GM18498 (cell line): ENCODE measurements around the gene NPHS1.
A peak's percentile ranks its signal among the peaks of the same experiment; 100 is the strongest.
"Not testable (repeated sequence)": the region's sequence is repeated elsewhere in the genome, so short reads cannot be mapped to it uniquely, and the experiment has no call there.

ENCODE experiments used
- ATAC-seq: cut with Tn5 transposase; IDR thresholded peaks from one replicate; pipeline ENCODE4 v1.9.1; 2021; ENCODE audit warnings: mild to moderate bottlenecking, moderate library complexity; ENCODE audit not compliant: unreplicated experiment

NPHS1 gene, protein sequence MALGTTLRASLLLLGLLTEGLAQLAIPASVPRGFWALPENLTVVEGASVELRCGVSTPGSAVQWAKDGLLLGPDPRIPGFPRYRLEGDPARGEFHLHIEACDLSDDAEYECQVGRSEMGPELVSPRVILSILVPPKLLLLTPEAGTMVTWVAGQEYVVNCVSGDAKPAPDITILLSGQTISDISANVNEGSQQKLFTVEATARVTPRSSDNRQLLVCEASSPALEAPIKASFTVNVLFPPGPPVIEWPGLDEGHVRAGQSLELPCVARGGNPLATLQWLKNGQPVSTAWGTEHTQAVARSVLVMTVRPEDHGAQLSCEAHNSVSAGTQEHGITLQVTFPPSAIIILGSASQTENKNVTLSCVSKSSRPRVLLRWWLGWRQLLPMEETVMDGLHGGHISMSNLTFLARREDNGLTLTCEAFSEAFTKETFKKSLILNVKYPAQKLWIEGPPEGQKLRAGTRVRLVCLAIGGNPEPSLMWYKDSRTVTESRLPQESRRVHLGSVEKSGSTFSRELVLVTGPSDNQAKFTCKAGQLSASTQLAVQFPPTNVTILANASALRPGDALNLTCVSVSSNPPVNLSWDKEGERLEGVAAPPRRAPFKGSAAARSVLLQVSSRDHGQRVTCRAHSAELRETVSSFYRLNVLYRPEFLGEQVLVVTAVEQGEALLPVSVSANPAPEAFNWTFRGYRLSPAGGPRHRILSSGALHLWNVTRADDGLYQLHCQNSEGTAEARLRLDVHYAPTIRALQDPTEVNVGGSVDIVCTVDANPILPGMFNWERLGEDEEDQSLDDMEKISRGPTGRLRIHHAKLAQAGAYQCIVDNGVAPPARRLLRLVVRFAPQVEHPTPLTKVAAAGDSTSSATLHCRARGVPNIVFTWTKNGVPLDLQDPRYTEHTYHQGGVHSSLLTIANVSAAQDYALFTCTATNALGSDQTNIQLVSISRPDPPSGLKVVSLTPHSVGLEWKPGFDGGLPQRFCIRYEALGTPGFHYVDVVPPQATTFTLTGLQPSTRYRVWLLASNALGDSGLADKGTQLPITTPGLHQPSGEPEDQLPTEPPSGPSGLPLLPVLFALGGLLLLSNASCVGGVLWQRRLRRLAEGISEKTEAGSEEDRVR (N-terminal part only)

GRCh38 chr19:35852029-35852780 lies at the start of gene NPHS1:
Gene NPHS1, minus strand, starts transcription at chr19:35852504. Its CDS starts 667 bp downstream, at chr19:35851837.
- ATAC-seq: no peak

DNA sequence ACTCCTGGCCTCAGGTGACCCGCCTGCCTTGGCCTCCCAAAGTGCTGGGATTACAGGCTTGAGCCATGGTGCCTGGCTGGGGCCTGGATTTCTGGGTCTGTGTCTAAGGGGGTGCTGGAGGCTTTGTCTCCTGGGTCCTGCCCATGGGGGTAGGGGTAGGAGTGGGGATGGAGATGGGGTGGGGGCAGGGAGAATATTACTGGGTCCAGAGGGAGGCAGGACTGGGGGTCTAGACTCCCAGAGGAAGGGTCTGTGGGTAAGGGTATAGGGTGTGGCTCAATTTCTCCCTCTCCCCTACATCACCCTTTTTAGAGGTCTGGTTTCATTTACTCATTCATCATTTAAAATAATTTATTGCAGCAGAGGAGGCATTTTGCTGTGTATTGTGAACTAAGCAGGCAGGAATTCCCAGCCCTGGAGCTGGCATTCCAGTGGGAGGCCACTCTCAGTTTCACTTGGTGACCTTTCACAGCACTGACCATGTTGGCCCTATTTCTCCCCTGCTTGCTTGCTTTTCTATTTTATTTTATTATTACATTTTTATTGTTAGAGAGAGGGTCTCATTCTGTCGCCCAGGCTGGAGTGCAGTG lies 48.8 kb upstream of the NPHS1 start:
- ATAC-seq: no peak

GRCh38 chr19:35899547-35900214 lies 47.4 kb upstream of the NPHS1 start:
- peak; percentile 39 for ATAC-seq

GRCh38 chr19:35898499-35898809 lies 46.1 kb upstream of the NPHS1 start:
- ATAC-seq: no peak

DNA sequence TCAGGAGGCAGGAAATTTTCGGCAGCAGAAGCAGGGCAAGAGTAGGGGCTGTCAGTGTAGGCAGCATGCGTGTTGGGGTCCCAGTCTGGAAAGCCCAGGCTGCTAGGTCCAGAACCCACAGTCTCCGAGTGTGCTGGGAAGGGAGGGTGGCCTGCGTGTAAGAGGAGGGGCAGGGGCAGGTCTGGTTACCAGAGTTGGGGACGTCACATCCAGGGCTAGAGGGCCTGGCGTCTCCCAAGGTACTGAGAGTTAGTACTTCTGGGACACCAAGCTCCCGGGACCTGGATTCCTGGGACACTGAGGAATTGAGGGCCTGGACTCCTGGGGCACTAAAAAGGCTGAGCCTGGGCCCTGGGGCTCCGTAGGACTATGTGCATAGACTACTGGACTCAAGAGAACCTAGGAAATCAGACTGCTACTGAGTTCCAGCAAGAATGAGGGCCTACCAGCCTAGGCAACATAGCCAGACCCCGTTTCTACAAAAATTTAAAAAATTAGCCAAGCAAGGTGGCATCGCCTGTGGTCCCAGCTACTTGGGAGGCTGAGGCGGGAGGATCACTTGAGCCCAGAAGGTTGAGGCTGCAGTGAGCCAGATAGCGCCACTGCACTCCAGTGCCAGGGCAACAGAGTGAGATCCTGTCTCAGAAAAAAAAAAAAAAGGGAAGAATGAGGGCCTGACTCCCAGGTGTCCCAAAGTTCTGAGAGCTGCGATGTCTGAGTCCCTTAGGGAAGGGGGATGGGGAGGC lies 45.6 kb upstream of the NPHS1 start:
- no peak for ATAC-seq

DNA sequence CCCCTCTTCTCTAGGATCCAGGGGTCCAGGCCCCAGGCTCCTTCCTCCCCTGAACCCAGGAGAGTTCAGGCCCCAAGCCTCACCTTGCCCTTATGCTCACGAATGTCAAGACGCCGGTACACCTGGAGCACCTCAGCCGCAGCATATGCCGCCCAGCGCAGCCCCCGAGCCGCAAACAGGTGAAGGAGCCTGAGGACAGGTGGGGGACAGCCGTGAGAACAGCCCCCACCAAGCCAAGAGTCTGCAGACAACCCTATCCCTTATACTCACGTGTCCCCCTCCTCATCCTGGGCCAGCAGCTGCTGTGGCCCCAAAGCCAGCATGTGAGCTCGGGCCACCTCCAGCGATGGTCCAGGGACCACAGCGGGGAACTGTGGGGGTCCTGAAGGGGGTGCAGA lies 44.3 kb upstream of the NPHS1 start:
- no peak for ATAC-seq

DNA sequence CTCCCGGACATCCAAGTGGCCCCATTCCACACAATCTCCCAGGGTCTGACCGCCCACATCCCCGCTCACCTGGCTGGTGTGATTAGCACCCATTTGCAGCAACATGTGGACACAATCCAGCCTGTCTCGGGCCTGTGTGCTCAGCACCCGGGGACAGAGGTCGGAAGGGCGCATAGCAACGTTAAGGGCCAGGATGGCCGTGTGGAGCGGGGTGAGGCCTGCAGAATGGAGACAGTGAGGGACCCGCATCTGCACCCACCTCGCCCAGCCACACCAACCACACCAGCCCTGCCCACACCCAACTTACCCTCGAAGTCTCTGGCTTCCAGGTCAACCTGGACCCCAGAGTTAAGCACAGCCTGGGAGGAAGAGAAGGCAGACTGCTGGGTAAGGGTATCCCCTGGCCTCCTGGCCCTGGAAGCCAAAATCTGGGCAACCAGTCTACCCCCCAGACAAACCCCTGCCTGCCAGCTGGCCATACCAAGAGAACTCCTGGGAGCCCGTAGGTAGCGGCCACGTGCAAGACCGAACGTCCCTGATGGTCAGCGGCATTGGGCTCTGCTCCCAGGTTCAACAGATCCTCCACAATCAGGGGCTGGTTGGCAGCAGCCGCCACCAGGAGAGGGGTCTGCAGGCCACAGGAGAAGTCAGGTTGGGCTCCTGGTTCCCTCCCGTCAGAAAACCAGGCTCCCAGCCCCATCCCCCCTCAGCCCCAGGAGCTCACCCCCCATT lies 43.8 kb upstream of the NPHS1 start:
- ATAC-seq: no peak

GRCh38 chr19:35894342-35894741 lies 42.0 kb upstream of the NPHS1 start:
- ATAC-seq: no peak

GRCh38 chr19:35891819-35892218 lies 39.5 kb upstream of the NPHS1 start:
- ATAC-seq: not testable (repeated sequence)

DNA sequence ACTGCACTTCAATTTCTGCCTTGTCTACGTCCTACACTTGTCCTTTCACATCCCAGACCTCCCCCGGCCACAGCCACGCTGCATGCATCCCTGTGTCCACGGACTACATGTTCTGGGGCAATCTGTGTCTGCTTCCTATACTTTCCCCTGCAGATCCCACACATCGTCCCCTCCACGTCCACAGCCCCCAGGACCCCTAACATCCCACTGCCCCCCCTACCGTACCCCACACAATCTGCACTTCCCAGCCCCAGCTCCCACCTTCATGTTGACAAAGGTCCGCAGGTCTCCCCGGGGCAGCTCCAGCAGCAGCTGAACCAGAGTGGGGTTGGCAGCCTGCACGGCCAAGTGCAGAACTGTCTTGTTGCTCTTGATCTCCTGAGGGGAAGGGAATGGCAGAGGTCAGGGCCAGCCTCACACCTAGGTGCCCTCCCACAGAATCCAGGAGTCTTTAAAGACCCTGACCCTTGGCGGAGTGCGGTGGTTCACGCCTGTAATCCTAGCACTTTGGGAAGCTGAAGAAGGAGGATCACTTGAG lies 37.9 kb upstream of the NPHS1 start:
- ATAC-seq: no peak

DNA sequence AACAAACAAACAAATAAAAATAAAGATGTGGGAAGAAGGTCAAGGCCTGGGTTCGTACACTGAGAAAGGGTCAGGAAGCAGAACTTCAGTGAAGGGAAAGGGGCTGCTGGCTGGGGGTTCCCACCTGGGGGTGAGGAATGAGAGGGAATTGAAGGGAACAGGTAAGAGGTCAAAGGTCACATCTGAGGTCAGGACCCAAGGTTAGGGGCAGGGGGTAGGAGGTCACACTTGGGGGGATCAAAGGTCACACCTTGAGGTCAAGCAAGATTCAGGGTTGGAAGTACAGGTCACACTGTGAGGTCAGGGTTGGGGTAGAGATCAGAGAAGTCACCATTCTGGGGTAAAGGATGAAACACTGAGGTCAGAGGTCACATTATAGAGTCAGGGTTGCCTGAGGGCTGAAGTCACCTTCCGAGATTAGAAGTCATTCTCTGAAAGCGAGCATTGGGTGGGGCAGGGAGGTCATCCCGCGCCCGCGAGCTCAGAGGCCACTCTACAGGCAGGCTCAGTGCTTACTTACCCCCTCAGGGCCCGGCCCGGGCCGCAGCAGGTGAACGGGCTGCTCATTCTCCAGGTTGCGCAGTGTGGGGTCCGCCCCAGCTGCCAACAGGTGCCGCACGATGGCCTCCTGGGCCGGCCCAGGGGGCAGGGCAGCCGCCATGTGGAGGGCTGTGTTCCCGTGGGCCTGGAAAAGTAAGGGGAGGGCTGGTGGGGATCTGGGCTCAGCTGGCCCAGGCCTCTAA lies 37.2 kb upstream of the NPHS1 start:
- ATAC-seq: no peak

DNA sequence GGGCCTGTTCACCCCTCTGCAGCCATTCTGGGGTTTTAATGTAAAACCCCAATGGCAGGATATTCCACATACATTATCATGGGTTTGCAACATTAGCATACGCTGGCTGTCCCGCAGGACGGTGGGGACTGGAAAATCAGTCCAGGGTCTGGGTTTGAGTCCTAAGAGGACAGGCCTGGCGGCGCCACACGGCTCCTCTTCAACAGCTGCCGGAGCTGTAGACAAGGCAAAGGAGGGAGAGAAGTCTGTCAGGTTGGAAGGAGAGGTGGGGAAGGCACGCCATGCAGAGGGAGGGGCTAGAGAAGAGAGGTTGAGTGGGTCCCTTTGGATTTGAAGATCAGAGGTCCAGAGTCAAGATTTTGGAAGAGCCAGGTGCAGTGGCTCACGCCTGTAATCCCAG lies 36.1 kb upstream of the NPHS1 start:
- no peak for ATAC-seq

GRCh38 chr19:35887197-35887596 lies 34.9 kb upstream of the NPHS1 start:
- no peak for ATAC-seq

DNA sequence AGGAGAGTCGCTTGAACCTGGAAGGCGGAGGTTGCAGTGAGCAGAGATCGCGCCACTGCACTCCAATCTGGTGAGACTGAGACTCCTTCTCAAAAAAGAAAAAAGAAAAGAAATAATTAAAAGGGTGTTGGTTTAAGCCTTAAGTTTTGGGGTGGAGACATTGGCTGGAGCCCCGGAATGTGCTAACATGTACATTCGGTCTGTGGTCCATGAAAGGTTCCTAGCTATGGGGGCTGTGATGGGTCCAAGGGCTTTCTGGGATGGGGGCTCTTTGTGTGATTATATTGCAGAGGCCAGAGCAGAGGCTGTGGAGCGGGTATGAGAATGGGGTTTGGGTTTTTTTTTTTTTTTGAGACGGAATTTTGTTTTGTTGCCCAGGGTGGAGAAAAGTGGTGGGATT lies 33.6 kb upstream of the NPHS1 start:
- no peak for ATAC-seq

DNA sequence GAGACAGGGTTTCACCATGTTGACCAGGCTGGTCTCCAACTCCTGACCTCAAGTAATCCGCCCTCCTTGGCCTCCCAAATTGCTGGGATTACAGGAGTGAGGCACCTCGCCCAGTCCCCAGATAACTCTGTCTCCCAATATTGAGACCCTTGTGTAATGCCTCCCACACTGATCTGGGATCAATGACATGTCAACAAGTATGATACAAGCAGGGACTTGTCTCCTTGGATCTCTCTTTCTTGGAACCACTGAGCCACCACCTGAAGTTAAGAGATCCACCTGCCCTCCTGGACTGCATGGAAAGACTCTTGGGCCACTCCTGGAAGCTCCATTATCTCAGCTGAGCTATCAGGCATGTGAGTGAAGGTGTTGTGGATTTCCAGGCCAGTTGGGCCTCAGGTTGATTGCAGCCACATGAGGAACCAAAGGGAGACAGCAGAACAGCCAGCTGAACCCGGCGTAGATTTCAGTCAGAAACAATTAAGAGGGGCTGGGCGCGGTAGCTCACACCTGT lies 33.0 kb upstream of the NPHS1 start:
- ATAC-seq: no peak

DNA sequence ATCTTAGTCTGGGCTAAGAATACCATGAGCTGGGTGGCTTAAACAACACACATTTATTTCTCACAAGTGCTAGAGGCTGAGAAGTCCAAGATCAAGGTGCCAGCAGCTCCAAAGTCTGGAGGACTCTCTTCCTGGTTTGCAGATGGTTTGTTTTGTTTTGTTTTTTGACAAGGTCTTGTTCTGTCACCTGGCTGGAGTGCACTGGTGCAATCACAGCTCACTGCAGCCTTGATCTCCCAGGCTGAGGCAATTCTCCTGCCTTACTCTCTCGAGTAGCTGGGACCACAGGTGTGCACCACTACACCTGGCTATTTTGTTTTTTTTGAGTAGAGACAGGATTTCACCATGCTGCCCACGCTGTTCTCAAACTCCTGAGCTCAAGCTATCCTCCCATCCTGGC lies 31.6 kb upstream of the NPHS1 start:
- no peak for ATAC-seq

GRCh38 chr19:35882114-35882832 lies 30.0 kb upstream of the NPHS1 start:
- no peak for ATAC-seq
